Stimulated activated CD8-positive, alpha-beta memory T cell treated with anti-CD3 and anti-CD28 coated beads, Interleukin-12 subunit alpha, Interleukin-12 subunit beta, amount 100 ng/mL, for 24 hours (primary cell): ENCODE measurements around the gene ZNF316.

Experiments used
- DNase-seq: peaks from one replicate; pipeline ENCODE4 v3.0.0-alpha.2; 2020; ENCODE audit errors: extremely low read depth

ZNF316 gene

DNA sequence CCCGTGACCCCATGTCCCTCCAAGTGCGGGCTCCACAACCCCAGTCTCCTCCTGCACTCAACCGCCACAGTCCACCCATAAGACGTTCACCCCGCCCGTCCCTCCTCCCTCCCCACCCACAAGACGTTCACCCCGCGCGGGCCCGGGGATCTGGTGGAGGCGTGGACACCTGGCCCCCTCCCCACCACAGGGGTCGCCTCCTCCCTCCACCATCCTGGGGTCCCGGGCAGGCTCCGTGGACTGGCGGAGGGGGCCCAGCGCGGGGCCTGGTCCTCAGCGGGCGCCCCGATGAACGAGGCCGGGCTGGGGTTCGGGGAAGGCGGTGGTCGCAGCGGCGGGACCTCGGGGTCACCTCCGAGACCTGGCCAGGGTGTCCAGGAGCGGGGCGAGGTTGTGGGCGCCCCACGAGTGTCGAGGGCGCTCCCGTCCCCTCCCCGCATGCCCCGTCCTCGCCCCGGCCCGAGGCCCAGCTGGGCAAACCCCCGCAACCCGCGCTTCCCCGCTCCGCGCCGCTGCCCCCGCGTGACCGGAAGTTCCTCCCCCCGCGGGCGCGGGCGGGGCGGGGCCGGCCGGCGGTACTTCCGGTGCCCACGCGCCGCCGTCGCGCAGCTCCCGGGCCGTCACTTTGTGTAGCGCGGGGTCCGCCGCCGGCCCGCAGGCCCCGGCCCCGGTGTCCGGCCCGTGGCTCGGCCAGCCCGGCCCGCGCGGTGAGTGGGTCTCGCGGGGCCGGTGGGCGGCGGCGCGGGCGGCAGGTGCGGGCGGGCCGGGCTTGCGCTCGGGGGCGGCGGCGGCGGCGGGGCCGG is at the start of gene ZNF316:
ZNF316 (plus strand) TSS at position 578 of the 803 bp plus-strand sequence. CDS start 5,092 bp downstream, outside the sequence.
- peak; percentile 31 for DNase-seq

DNA sequence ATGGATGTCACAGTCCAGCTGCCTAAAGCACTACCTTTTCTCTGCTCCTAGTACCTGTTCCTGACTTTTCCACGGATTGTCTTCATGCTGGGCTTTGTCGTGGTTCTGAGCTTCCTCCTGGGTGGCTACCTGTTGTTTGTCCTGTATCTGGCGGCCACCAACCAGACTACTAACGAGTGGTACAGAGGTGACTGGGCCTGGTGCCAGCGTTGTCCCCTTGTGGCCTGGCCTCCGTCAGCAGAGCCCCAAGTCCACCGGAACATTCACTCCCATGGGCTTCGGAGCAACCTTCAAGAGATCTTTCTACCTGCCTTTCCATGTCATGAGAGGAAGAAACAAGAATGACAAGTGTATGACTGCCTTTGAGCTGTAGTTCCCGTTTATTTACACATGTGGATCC is 48.6 kb upstream of the ZNF316 start:
- no peak for DNase-seq

DNA sequence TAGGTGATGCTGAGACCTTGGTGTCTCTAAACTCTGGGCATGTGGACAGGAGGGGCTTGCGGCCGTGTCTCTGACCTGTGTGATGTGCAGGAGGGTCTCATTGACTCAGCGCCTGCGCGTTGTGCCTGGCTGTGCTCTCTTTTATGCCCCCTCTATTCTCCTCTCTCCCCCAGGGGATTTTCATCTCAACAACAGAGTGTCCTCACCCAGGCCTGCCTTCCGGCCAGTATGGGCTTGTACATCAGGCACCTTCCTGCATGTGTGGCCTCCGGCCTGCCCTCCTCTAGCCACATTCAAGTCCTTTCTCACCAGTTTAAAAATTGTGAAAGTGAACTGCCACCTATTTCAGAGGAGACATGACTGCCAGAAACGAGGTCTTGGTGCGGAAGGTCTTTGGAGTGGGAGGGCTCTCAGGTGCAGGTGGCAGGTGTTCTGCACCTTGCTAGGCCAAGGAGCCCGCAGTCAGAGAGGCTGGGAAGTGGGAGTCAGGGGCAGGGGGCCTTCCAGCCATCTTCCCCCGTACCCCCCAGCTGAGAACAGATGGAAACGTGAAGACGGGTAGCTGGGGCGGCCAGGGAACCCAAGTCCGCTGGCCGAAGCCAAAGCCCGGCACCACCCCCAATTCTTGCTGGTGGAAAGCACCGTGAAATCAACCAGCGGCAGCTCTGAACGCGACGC is 47.8 kb upstream of the ZNF316 start:
- DNase-seq, result no peak

DNA sequence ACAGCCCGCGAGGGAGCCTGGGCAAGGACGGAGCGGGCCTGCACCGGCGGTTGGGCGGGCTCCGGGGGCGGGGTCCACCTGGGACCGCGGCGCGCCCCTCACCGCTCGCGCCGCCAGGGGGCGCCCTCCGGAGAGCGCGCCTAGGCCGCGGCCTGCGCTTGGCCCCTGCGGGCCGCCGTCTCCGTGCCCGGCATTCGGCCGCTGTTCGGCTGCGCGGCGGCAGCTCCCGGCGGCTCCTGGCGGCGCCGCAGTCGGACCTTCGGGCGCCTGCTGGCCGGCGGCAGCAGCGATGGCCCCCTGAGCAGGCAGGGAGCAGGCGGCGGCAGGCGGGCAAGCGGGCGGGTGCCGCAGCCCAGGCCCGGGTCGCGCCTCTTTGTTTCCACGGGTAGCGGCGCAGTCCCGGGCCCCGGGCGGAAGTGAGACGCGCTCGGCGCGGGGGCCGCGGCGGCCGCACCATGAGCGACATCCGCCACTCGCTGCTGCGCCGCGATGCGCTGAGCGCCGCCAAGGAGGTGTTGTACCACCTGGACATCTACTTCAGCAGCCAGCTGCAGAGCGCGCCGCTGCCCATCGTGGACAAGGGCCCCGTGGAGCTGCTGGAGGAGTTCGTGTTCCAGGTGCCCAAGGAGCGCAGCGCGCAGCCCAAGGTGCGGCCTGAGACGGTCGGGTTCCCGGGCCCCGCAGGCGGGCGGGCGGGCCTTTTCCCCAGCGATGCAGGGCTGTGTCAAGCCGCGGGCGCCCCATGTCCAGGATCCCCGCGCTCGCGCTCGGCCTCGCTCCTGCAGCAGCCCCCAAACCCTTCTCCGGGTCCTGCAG is 47.1 kb upstream of the ZNF316 start, which contains the start of gene INTS15:
INTS15 (plus strand) TSS at position 193 of the 816 bp plus-strand sequence; CDS start at position 456, 263 bp downstream.
- DNase-seq, result peak; percentile 63

DNA sequence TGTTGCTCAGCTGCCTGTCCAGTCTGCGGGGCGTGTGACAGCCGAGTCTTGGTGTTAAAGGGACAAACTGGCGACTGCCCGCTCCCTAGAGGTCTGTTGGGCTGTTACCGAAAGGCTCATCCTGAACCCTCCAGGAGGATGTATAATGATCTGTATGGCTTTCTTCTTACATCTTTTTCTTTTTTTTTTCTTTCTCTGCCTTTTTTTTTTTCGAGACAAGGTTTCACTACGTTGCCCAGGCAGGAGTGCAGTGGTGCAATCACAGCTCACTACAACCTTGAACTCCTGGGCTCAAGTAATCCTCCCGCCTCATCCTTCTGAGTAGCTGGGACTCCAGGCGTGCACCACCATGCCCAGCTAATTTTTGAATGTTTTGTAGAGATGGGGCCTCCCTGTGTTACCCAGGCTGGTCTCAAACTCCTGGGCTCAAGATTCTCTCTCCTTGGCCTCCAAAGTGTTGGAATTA is 46.4 kb upstream of the ZNF316 start:
- DNase-seq, result no peak

DNA sequence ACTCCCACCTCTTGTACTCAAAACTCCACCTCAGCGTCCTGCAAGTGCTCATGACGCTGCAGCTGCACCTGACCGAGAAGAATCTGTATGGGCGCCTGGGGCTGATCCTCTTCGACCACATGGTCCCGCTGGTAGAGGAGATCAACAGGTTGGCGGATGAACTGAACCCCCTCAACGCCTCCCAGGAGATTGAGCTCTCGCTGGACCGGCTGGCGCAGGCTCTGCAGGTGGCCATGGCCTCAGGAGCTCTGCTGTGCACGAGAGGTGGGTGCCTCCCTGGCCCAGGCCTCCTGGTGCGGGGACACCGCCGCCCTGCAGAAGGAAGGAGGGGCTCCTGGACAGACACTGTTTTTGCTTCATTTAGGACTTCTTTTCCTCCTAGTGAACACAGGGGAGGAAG is 37.0 kb upstream of the ZNF316 start:
- DNase-seq, result no peak

DNA sequence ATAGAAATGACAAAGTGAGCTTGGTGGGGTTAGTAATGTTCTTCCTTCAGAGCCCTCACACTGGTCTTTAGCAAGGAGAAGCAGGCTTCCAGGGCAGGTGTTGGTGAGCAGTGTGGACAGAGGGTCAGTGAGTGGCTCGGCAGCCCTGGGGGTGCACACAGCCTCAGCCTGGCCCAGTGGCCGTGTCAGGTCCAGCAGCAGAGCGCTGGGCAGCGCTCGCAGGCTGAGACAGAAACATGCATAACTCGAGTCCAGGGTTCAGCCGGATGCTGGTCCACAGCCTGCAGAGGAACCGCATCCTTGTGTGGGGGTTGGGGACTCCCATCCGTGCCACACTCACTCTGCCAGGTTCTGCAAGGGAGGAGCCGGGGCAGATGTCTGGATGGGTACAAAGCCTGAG is 32.7 kb upstream of the ZNF316 start:
- no peak for DNase-seq

DNA sequence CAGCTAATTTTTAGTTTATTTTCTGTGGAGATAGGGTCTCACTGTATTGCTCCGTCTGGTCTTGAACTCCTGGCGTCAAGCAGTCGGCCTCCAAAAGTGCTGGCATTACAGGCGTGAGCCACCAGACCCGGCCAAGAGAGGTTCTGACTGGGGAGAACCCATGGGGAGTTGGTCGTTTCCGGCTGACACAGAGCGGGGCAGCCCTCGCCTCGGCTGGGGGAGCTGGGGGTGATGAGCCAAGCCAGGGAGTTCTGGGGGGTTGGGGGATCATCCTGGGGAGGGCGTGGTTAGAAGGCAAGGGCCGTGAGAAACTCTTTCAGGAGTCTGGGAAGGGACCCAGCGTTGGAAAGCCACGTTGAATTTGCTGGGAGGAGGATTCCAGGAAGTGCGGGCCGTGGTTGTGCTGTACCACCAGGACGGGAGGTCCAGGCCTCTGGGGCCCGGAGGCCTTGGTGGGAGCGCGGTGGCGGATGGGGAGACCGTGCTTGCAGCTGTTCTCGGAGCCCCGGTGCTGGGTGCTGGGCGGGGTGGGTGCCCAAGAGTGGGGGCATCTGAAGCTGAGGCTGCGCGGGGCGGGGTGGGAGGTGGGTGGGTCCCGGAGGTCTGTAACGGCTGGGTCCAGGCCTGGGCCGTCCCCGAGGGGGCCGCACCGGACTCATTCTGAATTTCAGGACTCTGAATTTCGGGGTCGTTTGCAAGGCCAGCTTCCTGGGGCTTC is 30.1 kb upstream of the ZNF316 start:
- no peak for DNase-seq

DNA sequence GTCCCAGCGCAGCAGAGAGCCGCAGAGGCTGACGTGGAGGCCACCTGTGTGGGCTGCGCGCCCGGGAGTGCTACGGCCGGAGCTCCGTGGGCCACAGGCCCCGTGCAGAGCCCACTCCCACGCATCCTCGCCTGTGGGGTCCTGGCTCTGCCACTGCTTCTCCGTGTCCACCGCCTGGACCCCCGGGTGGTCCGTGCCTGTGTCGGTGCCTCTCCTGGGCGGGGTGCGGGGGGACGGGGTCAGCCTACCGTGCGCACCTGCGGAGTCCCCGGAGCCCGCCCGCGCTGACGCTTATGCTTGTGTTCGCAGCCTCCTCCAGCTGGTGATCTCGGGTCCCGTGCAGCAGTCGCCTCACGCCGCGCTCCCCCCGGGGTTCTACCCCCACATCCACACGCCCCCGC is 29.5 kb upstream of the ZNF316 start:
- no peak for DNase-seq

DNA sequence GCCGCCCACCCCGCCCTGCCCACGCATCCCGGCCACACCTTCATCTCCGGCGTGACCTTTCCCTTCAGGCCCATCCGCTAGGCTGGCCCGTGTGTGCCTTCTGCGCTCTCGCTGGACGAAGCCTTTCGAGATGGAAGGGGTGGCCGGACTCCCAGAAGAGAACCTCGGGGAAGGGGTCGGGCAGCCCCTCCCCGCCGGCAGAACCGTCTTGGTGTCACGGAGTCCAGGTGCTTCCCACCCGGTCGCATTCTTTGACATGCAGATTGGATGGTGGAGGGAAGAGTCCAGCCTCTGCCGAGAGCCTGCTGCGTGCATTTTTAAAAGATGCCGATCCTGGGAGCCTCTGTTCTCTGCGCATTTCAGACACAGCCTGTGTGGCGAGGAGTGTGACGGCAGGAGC is 29.0 kb upstream of the ZNF316 start:
- no peak for DNase-seq

DNA sequence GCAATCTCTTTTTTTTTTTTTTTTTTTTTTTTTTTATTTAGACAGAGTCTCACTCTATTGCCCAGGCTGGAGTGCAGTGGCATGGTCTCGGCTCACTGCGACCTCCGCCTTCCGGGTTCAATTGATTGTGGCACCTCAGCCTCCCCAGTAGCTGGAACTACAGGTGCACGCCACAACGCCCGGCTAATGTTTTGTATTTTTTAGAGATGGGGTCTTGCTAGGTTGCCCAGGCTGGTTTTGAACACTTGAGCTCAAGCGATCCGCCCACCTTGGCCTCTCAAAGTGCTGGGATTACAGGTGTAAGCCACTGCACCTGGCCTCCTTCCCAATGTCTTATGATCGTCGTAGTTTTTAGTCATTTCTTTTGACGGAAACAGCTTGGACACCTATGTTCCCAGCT is 28.3 kb upstream of the ZNF316 start:
- no peak for DNase-seq

DNA sequence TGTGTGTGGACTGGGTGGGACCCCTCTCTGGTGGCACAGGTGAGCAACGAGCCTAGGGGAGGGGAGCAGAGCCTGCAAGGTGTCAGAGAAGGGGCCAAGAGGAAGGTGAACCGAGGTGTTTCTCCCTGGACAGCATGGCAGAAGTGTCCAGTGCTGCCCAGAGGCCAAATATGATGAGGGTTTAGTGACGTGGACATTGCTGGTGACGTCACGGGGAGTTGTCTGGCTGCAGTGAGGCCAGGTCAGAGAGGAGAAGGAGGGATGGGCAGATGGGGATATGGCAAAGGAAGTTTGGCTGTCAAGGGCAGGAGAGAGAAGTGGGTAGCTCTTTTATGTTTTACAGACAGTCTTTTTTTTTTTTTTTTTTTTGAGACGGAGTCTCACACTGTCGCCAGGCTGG is 24.3 kb upstream of the ZNF316 start:
- no peak for DNase-seq

DNA sequence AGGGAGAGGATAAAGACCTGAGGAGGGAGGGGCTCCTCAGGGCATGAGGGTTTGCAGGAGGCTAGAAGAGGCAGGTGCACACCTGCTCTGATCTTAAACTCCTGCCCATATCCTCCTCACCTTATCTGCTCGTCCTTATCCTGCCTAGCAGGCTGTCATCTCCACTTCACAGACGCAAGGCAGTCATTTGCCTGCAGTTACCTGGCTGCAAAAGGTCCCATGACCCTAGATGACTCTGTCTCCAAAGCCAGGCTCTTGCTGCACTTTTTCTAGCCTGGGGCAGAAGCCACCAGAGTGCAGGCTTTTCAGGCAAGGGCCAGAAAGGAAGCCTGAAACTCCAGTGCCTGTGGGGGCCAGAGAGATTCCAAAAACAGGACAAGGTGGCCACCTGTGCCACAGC is 23.4 kb upstream of the ZNF316 start:
- no peak for DNase-seq

DNA sequence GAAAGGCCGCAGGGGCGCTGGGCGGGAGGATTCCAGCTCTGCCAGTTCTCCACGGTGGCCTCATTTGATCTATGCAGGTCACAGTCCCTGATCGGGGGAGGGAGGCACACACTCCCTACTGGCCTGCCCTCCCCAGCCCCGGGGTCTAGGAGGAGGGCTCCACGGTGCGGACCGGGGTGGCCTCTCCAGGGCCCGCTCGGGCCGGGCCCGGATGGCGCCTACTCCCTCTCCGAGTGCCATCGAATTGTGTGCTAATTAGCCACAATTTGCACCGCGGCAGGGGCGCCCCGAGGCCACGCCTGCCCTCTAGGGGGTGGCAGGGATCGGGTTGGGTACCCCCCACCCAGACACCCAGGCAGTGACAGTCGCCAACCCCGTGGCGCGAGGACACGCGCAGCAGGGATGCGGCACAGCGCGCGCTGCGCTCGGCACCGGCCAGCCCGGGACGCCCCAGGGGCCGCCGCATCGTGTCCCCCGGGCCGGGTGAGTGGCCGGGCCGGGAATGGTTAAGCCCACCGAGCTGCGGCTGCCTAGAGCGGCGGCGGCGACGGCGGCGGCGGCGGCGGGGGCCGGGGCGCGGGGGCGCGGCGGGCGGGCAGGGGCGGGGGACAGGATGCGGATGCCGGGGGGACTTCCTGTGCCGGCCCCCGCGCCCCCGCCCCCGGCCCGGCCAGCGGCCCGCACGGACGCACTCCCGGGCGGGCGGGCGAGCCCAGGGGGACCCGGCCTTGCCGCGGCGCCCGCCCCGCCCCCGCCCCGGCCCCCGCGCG is 22.0 kb upstream of the ZNF316 start, which contains the start of gene ZNF853:
ZNF853 (plus strand) TSS at position 658 of the 770 bp plus-strand sequence. CDS start 565 bp downstream, outside the sequence.
- DNase-seq, result no peak

DNA sequence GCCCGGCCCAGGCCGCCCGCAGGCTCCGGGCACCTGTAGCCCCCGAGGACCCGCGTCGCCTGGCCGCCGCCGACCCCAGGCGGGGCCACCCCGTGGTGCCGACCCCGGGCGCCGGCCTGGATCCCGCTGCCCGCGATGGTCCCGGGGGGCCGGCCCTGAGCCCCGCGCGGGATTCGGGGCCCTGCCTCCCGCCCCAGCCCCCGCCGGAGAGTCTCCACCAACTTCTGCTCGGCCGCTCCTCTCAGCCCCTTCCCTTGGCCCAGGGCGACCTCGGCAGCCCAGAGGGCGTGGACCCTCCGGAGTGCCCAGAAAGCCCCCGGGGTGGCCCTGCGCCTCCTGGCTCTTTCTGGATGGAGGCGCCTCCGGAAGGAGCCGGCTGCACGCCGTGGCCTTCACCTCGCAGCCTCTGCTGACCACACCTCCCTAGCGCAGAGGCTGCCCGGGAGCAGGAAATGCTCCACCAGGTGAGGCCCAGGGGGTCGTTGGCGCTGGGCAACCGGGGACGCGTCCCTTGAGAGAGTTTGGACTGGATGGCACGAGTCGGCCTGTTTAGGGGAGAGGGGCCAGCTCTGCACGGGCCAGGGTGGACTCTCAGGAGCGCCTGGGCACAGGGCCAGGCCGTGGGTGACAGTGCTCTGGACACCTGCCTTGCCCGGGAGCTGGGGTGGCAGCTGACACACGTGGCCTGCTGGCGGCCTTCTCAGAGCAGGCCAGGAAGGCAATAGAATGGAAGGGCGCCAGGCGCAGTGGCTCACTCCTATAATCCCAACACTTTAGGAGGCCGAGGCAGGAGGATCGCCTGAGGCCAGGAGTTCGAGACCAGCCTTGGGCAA is 21.2 kb upstream of the ZNF316 start:
- no peak for DNase-seq

DNA sequence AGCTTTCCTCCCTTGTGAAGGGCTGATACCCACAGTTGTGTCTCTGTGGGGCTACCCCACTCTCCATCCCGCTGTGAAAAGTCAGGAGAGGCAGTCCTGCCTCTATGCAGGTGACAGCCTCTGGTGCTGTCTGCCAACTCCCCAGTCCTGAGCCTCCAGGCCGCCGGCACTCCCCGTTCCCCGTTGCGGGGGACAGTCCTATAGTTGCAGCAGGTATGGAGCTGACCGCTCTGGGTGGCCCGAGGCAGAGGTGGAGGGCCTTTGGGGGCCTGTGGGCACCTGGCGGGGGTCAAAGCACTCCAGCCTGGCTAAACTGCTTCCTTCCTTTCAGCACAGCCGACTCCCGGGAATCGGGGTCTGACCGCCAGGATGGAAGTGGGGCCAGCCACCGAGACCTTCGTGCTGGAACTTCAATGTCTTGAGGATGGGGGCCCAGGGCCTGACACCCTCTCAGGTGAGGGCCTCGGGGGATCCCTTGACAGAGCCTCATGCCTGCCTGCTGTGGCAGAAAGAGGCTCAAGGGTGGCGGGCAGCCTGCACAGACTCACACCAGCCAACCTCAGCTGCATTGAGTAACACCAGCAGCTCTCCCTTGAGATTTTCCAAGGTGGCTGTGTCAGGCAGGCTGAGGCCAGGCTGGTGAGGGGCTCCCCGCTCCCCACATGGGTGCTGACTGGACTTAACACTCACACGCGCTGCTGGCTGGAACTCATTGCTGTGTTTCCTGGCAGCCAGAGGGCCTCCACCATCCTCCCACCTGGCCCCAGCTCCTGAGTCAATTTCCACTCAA is 20.1 kb upstream of the ZNF316 start:
- DNase-seq, result no peak

DNA sequence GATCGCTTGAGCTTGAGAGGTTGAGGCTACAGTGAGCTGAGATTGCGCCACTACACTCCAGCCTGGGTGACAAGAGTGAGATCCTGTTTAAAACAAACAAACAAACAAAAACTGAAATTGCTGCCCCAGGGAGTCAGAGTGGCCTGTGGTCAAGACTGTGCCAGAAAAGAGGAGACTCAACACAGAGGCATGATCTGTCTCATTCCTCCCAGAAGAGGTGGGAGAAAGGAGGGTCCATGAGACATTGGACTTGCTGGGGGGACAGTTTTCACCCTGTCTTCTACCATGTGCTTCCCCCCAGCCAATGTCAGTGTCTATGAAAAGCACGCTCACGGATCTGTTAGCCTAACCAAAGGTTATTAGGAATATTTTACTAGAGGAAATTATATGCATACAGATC is 18.5 kb upstream of the ZNF316 start:
- DNase-seq, result no peak

DNA sequence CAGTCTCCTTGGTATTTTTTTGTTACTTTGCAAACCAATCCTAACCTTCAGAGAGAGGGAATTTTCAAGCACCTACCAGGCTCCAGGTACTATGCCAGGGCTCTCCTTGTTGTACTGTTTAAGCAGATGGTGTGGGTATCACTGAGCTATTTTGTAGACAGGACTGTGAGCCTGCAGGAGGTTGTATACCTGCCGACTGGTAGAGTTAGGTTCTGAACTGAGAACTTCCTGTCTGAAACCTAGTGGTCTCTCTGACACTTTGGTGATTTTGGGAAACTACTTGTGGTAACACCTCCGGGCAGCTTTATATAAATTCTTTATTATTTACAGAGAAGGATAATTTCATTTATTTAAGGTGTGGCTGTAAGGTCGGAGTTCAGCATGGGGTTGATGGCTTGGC is 17.2 kb upstream of the ZNF316 start:
- no peak for DNase-seq
